Chondrocyte (in vitro differentiated cells): ENCODE measurements around the gene FAM20C. TPM values are rescaled to one million over a fixed set of nuclear protein-coding genes. Genes with fewer than 3 reads are reported as not detected.

Source experiments
- DNase-seq: peaks from one replicate; pipeline ENCODE4 v3.0.0; 2021; ENCODE audit warnings: mixed read lengths, low spot score
- H3K27ac Mint-ChIP-seq: one replicate; pipeline ENCODE4 v1.8.0; 2021; ENCODE audit warnings: mild to moderate bottlenecking, moderate library complexity, mixed read lengths; ENCODE audit not compliant: unreplicated experiment
- H3K27me3 Mint-ChIP-seq: 2 replicates; pipeline ENCODE4 v1.8.0; 2021; ENCODE audit warnings: low read depth, mixed read lengths
- H3K36me3 Mint-ChIP-seq: 2 replicates; pipeline ENCODE4 v1.8.0; 2021; ENCODE audit warnings: low read depth, mixed read lengths
- H3K4me1 Mint-ChIP-seq: 2 replicates; pipeline ENCODE4 v1.8.0; 2021; ENCODE audit warnings: low read depth, mild to moderate bottlenecking, mixed read lengths
- H3K4me3 Mint-ChIP-seq: one replicate; pipeline ENCODE4 v1.8.0; 2021; ENCODE audit warnings: mild to moderate bottlenecking, moderate library complexity, mixed read lengths; ENCODE audit not compliant: unreplicated experiment
- H3K9me3 Mint-ChIP-seq: 2 replicates; pipeline ENCODE4 v1.8.0; 2021; ENCODE audit warnings: low read depth, mixed read lengths
- CTCF ChIP-seq: fragments of 200-600 bp; sonication (generic); IDR thresholded peaks from 2 replicates; pipeline ENCODE4 v1.5.0; 2021; ENCODE audit warnings: antibody characterized with exemption, mild to moderate bottlenecking, moderate library complexity
- total RNA-seq: library from RNA; stranded (reverse); gene quantifications from 3 replicates; pipeline ENCODE4 v1.2.1, GENCODE V29; 2021

The FAM20C gene
- total RNA-seq, 1 donor from 2014 or later: 34.4 TPM

GRCh38 chr7:218896-219580 lies 26.7 kb downstream of the FAM20C start:
- H3K27ac Mint-ChIP-seq: no peak overlapping the region
- H3K27me3 Mint-ChIP-seq: no peaks in the 10 kb centered on the region
- H3K9me3 Mint-ChIP-seq: no peaks in the 10 kb centered on the region
- H3K4me3 Mint-ChIP-seq: no peak overlapping the region
- no peak for TF ChIP-seq CTCF
- peaks cover 2% of the 10 kb centered on the region for H3K36me3 Mint-ChIP-seq
- no peak for DNase-seq
- peaks cover 24% of the 10 kb centered on the region for H3K4me1 Mint-ChIP-seq

- Mint-ChIP-seq H3K36me3 (peaks cover 2% of the 10 kb centered on the region), H3K9me3 (no peaks in the 10 kb centered on the region), H3K4me1 (peaks cover 18% of the 10 kb centered on the region), H3K27ac (no peak overlapping the region), H3K4me3 (no peak overlapping the region), H3K27me3 (no peaks in the 10 kb centered on the region)
- no peak for DNase-seq
- TF ChIP-seq CTCF: no peak
Observed at GRCh38 chr7:219581-220150, 27.3 kb downstream of the FAM20C start.

- peak; percentile 45 for TF ChIP-seq CTCF
- Mint-ChIP-seq H3K4me3 (no peak overlapping the region), H3K27ac (no peak overlapping the region), H3K36me3 (peaks cover 2% of the 10 kb centered on the region), H3K9me3 (no peaks in the 10 kb centered on the region), H3K4me1 (peaks cover 14% of the 10 kb centered on the region), H3K27me3 (no peaks in the 10 kb centered on the region)
- DNase-seq: no peak
Observed at GRCh38 chr7:220151-220841, 27.9 kb downstream of the FAM20C start.

- DNase-seq: no peak
- H3K36me3 Mint-ChIP-seq: peaks cover 2% of the 10 kb centered on the region
- no peak for TF ChIP-seq CTCF
- no peaks in the 10 kb centered on the region for H3K9me3 Mint-ChIP-seq
- H3K4me3 Mint-ChIP-seq: no peak overlapping the region
- peaks cover 15% of the 10 kb centered on the region for H3K4me1 Mint-ChIP-seq
- H3K27ac Mint-ChIP-seq: no peak overlapping the region
- no peaks in the 10 kb centered on the region for H3K27me3 Mint-ChIP-seq
Observed at GRCh38 chr7:221978-222715, 29.8 kb downstream of the FAM20C start.

GRCh38 chr7:222716-223041 lies 30.3 kb downstream of the FAM20C start:
- peaks cover 2% of the 10 kb centered on the region for H3K36me3 Mint-ChIP-seq
- no peak overlapping the region for H3K27ac Mint-ChIP-seq
- TF ChIP-seq CTCF: no peak
- DNase-seq: no peak
- no peaks in the 10 kb centered on the region for H3K27me3 Mint-ChIP-seq
- H3K4me1 Mint-ChIP-seq: peaks cover 20% of the 10 kb centered on the region
- no peak overlapping the region for H3K4me3 Mint-ChIP-seq
- no peaks in the 10 kb centered on the region for H3K9me3 Mint-ChIP-seq
